Upper lobe of left lung (tissue), 4 donors: ENCODE measurements around the gene IFNL2.

Experiments
- CTCF ChIP-seq, 6 experiments: fragments of 450-650 bp in 4 of 6; fragments of 200-600 bp in 2 of 6; sonication (generic) in 2 of 6; IDR thresholded peaks; one replicate each; pipeline ENCODE4 v1.5.1; 2016 to 2019; ENCODE audit warnings: antibody characterized with exemption in 6 of 6
- EP300 ChIP-seq, 4 donors: sonication (generic); formaldehyde crosslinking; IDR thresholded peaks; one replicate each; pipeline ENCODE4 v1.5.1; 2017; ENCODE audit warnings: antibody characterized with exemption in 4 of 4, control low read depth in 2 of 4
- POLR2A ChIP-seq, 4 donors: fragments of 450-650 bp; IDR thresholded peaks; one replicate each; pipeline ENCODE4 v1.5.1; 2016 to 2017; ENCODE audit warnings: antibody characterized with exemption in 4 of 4, mild to moderate bottlenecking in 2 of 4
- POLR2AphosphoS5 ChIP-seq, 2 donors: sonication (generic); formaldehyde crosslinking; IDR thresholded peaks; one replicate each; pipeline ENCODE4 v1.5.1; 2017; ENCODE audit warnings: antibody characterized with exemption in 2 of 2

- TF ChIP-seq CTCF (IDR thresholded peaks at IDR 0.05) = no peak
- no peak for TF ChIP-seq EP300 (IDR thresholded peaks at IDR 0.05)
- TF ChIP-seq POLR2AphosphoS5 (IDR thresholded peaks at IDR 0.05) = no peak
- TF ChIP-seq POLR2A (IDR thresholded peaks at IDR 0.05) = no peak
These were observed 13.5 kb upstream of the IFNL2 start for GRCh38 chr19:39254531-39255345.
